Transverse colon (tissue), 4 donors: ENCODE results near the gene TMEM95. TPM values are rescaled to one million over a fixed set of nuclear protein-coding genes. Genes with fewer than 3 reads are reported as not detected.

ENCODE experiments used
- DNase-seq: peaks from one replicate; pipeline ENCODE4 v3.0.0-alpha.2; 2019
- H3K27ac ChIP-seq, 4 donors: fragments of 200-600 bp; sonication (generic); 2 replicates each; pipeline ENCODE4 v1.5.1; 2016 to 2018; ENCODE audit warnings: inconsistent platforms in 4 of 4
- H3K27me3 ChIP-seq: fragments of 200-600 bp; sonication (generic); 2 replicates; pipeline ENCODE4 v1.5.1; 2017; ENCODE audit warnings: inconsistent platforms
- H3K36me3 ChIP-seq, 4 donors: fragments of 200-600 bp; sonication (generic); 2 replicates each; pipeline ENCODE4 v1.5.1; 2017 to 2019; ENCODE audit warnings: inconsistent platforms in 4 of 4
- H3K4me1 ChIP-seq, 4 donors: fragments of 200-600 bp; sonication (generic); 2 replicates each; pipeline ENCODE4 v1.5.1; 2017 to 2020; ENCODE audit warnings: inconsistent platforms in 4 of 4
- H3K4me3 ChIP-seq, 4 donors: fragments of 200-600 bp; sonication (generic); 1 replicate in 1 of 4; 2 replicates in 3 of 4; pipeline versions ENCODE4 v1.5.1 to v1.6.1; 2017 to 2019; ENCODE audit warnings: inconsistent platforms in 4 of 4
- H3K9me3 ChIP-seq, 2 donors: fragments of 200-600 bp; sonication (generic); 2 replicates each; pipeline ENCODE4 v1.5.1; 2017 to 2019; ENCODE audit warnings: inconsistent platforms in 2 of 2
- EP300 ChIP-seq: sonication (generic); formaldehyde crosslinking; IDR thresholded peaks from one replicate; pipeline ENCODE4 v1.6.1; 2017; ENCODE audit warnings: antibody characterized with exemption, low read depth
- POLR2A ChIP-seq: fragments of 450-650 bp; IDR thresholded peaks from one replicate; pipeline ENCODE4 v1.6.1; 2016; ENCODE audit warnings: antibody characterized with exemption, mild to moderate bottlenecking, moderate library complexity
- POLR2AphosphoS5 ChIP-seq, 3 donors: sonication (generic); formaldehyde crosslinking; IDR thresholded peaks; one replicate each; pipeline ENCODE4 v1.6.1; 2016; ENCODE audit warnings: antibody characterized with exemption in 3 of 3
- WGBS, 2 donors: methylation state at CpG; one replicate each; pipeline ENCODE4 v1.1.5; 2018; ENCODE audit warnings: low coverage in 1 of 2; 5-methylcytosine and 5-hydroxymethylcytosine counted together
- in situ Hi-C, 4 donors: fragments of 200-750 bp; cut with MboI; loops; one replicate each; pipeline versions ENCODE4 v1.15.0 to v1.15.1; 2017; ENCODE audit warnings: low sequenced_read_pairs in 3 of 4, low pct_ligation_motif_present in 1 of 4, low pct_unique_long_range_greater_than_20kb in 1 of 4
- intact Hi-C: fragments of 100-400 bp; cut with DNase I; formaldehyde crosslinking; loops from one replicate; pipeline ENCODE4 v1.15.1; 2023; ENCODE audit warnings: low total_unique reads
- total RNA-seq, 4 donors: library from RNA; depleted of rRNA; stranded (reverse); fragments of >200 nt; gene quantifications; one replicate each; pipeline ENCODE4 v1.1.0, GENCODE V29; 2016
- TF ChIP-seq, protein P1 (sequence below), 5 experiments: fragments of 200-600 bp in 3 of 5; fragments of 450-650 bp in 2 of 5; sonication (generic) in 3 of 5; IDR thresholded peaks; 1 replicate in 2 of 5; 2 replicates in 3 of 5; pipeline ENCODE4 v1.5.1; 2016 to 2017; ENCODE audit warnings: antibody characterized with exemption in 5 of 5, inconsistent platforms in 3 of 5, mild to moderate bottlenecking in 2 of 5, moderate library complexity in 1 of 5

TMEM95 gene
- total RNA-seq, 4 donors from 2014 or later, result not detected

DNA sequence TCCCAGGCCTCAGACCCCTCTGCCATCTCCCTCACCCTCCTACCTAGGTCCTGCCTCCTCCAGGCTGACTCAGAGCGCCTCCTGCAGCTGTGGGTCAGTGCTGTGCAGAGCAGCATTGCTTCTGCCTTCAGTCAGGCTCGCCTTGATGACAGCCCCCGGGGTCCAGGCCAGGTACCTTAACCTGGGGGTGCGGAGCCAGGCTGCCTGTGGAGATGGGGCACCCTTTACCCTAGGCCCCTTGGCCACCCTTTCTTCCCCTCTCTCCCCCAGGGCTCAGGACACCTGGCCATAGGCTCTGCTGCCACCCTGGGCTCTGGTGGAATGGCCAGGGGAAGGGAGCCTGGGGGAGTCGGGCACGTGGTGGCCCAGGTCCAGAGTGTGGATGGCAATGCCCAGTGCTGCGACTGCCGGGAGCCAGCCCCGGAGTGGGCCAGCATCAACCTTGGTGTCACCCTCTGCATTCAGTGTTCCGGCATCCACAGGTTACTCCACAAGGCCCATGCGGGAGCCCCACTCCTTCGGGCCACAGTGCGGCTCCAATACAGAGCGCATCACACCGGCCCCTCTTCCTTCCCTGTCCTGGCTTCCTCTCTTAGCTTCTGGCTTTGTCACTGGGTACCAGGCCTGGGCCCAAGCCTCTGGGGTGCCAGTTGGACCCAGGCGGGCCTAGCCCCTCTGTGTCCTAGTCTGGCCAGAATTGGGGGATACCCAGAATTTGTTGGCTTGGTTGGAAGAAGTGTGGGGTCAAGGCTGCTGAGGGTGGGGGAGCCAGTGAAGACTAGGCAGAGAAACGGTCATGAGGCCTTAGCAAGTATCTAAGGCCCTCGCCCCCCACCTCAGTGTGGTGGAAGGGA is 8.0 kb upstream of the TMEM95 start:
- Histone ChIP-seq H3K27ac (no peak overlapping the region), H3K9me3 (no peaks in the 10 kb centered on the region), H3K4me3 (no peak overlapping the region), H3K27me3 (peaks cover 5% of the 10 kb centered on the region), H3K36me3 (no peaks in the 10 kb centered on the region), H3K4me1 (peaks cover 0 to 24% (median 19%) of the 10 kb centered on the region in 4 donors)
- TF ChIP-seq POLR2AphosphoS5 (IDR thresholded peaks at IDR 0.05), result no peak
- TF ChIP-seq POLR2A, result peak; percentile 4
- TF ChIP-seq EP300, result no peak
- TF ChIP-seq, protein P1, sequence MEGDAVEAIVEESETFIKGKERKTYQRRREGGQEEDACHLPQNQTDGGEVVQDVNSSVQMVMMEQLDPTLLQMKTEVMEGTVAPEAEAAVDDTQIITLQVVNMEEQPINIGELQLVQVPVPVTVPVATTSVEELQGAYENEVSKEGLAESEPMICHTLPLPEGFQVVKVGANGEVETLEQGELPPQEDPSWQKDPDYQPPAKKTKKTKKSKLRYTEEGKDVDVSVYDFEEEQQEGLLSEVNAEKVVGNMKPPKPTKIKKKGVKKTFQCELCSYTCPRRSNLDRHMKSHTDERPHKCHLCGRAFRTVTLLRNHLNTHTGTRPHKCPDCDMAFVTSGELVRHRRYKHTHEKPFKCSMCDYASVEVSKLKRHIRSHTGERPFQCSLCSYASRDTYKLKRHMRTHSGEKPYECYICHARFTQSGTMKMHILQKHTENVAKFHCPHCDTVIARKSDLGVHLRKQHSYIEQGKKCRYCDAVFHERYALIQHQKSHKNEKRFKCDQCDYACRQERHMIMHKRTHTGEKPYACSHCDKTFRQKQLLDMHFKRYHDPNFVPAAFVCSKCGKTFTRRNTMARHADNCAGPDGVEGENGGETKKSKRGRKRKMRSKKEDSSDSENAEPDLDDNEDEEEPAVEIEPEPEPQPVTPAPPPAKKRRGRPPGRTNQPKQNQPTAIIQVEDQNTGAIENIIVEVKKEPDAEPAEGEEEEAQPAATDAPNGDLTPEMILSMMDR (IDR thresholded peaks at IDR 0.05), result no peak
- intact Hi-C loops (no loop called here), in situ Hi-C loops (loop anchor here in 2 of 4 donors (10.0 to 25.0 kb wide), 2 partner anchors 72 to 310 kb away; partner anchors contain the start of genes SLC16A11 (in 1 of the 2) and SLC16A13 (in 1 of the 2))
- 79 to 82% methylated on average over 3 to 18 of the region's 18 CpGs for WGBS, 2 donors
- DNase-seq, result no peak

DNA sequence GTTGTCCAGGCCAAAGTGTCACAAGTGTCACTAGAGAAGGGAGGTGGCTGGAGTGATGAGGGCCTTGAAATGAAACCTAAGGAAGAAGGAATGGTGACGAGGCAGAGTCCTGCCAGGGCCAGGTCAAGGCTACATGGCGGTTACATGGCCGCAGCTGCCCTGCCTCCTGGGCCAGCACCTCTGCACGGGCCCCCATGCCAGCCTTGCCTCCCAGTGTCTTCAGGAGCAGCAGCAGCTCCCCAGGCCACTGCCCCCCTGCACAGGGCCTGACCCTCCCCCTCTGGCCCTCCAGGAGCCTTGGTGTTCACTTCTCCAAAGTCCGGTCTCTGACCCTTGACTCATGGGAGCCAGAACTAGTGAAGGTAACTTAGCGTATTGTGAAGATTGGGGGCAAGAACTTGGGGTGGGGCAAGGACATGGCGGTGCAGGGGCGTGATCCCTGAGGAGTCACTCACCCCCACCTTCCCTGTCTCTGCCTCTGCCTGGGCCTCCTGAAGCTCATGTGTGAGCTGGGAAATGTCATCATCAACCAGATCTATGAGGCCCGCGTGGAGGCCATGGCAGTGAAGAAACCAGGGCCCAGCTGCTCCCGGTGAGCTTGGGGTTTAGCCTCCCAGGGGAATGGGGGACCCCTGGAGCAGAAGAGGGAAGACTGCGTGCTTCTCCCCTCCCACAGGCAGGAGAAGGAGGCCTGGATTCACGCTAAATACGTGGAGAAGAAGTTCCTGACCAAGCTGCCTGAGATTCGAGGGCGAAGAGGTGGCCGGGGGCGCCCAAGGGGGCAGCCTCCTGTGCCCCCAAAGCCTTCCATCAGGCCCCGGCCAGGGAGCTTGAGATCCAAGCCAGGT is 7.1 kb upstream of the TMEM95 start:
- intact Hi-C loops, result no loop called here
- in situ Hi-C loops, result loop anchor here in 2 of 4 donors (10.0 to 25.0 kb wide), 2 partner anchors 73 to 311 kb away; partner anchors contain the start of genes SLC16A11 (in 1 of the 2) and SLC16A13 (in 1 of the 2)

DNA sequence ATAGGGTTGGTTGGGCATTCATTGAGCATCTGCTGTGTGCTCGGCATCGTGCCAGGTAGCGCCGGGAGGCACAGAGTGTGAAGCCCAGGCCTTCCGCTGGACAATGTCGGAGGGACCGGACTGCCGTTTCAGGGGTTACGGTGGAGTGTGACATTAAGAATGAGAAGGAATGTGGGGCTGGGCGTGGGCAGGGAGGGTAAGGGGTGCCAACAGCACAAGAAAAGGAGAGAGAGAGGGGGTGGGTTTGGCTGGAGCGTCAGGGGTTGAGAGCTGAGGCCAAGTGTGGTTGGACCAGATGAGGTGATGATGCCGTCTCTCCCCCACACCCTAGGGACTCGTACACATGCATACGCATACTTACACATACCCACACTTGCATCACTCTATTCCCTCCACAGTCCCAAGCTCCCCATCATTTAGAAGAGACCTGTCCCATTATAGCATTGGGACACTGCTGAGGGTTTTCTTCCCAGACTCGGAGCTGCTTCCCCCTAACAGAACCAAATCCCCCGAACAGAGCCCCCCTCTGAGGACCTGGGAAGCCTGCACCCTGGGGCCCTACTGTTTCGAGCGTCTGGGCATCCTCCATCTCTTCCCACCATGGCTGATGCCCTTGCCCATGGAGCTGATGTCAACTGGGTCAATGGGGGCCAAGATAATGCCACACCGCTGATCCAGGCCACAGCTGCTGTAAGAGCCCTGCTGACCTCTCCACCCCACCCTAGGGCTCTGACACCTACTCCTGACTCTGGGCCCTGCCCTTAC is 6.3 kb upstream of the TMEM95 start:
- intact Hi-C loops, result no loop called here
- Histone ChIP-seq H3K36me3 (no peaks in the 10 kb centered on the region), H3K27ac (peak overlapping the region in 1 of 4 donors; percentile 98)

More for the DNA sequence above, 7.1 kb upstream of the TMEM95 start:
- no peak overlapping the region for H3K27ac ChIP-seq
- no peaks in the 10 kb centered on the region for H3K9me3 ChIP-seq
- WGBS, 2 donors, result 64 to 67% methylated on average over 3 to 19 of the region's 19 CpGs
- TF ChIP-seq EP300 (no peak), POLR2AphosphoS5 (IDR thresholded peaks at IDR 0.05) (no peak), POLR2A (no peak)
- TF ChIP-seq, protein P1 (IDR thresholded peaks at IDR 0.05), result no peak
- no peak for DNase-seq
- H3K4me3 ChIP-seq, result no peak overlapping the region
- no peaks in the 10 kb centered on the region for H3K36me3 ChIP-seq
- peaks cover 3 to 30% (median 26%) of the 10 kb centered on the region in 4 donors for H3K4me1 ChIP-seq
- peaks cover 5% of the 10 kb centered on the region for H3K27me3 ChIP-seq

More for the DNA sequence above, 6.3 kb upstream of the TMEM95 start:
- Histone ChIP-seq H3K27me3 (no peaks in the 10 kb centered on the region), H3K4me1 (peaks cover 4 to 38% (median 34%) of the 10 kb centered on the region in 4 donors), H3K9me3 (no peaks in the 10 kb centered on the region), H3K4me3 (no peak overlapping the region)
- in situ Hi-C loops, result loop anchor here in 2 of 4 donors (10.0 to 25.0 kb wide), 2 partner anchors 74 to 311 kb away; partner anchors contain the start of genes SLC16A11 (in 1 of the 2) and SLC16A13 (in 1 of the 2)
- no peak for TF ChIP-seq POLR2A
- TF ChIP-seq, protein P1 (IDR thresholded peaks at IDR 0.05), result no peak
- no peak for TF ChIP-seq EP300
- no peak for TF ChIP-seq POLR2AphosphoS5 (IDR thresholded peaks at IDR 0.05)
- WGBS, 2 donors, result 77 to 80% methylated on average over 2 to 19 of the region's 19 CpGs
- DNase-seq, result no peak
